Naive thymus-derived CD8-positive, alpha-beta T cell (primary cell): Measurements from ENCODE around the gene DPEP1. TPM values are rescaled to one million over a fixed set of nuclear protein-coding genes. Genes with fewer than 3 reads are reported as not detected.
"Not testable (repeated sequence)": the region's sequence is repeated elsewhere in the genome, so short reads cannot be mapped to it uniquely, and the experiment has no call there.

Experiments used
- ATAC-seq, 2 donors: fragments of 150-1000 bp; cut with Tn5 transposase in 1 of 2; sonication (Bioruptor Pico), chemical (Tn5 transposase) in 1 of 2; 1 replicate in 1 of 2; 2 replicates in 1 of 2; pipeline ENCODE4 v1.10.0; 2021; ENCODE audit warnings: mild to moderate bottlenecking in 2 of 2, moderate library complexity in 2 of 2
- POLR2A ChIA-PET: fragments of 350-600 bp; sonication (Branson Sonifier 250); formaldehyde crosslinking; loops from one replicate; lab custom pipeline; 2021; ENCODE audit warnings: antibody characterized with exemption; lab: Charles Lee
- DNase-seq, 10 donors: peaks; one replicate each; pipeline versions ENCODE4 v3.0.0 to v3.0.0-alpha.2; 2020 to 2022
- H3K27ac Mint-ChIP-seq, 10 donors: one replicate each; pipeline ENCODE4 v1.8.0; 2020 to 2022; ENCODE audit warnings: mild to moderate bottlenecking in 10 of 10, mixed read lengths in 10 of 10, moderate library complexity in 4 of 10, inconsistent platforms in 1 of 10
- H3K27me3 Mint-ChIP-seq, 5 donors: one replicate each; pipeline ENCODE4 v1.8.0; 2021 to 2022; ENCODE audit warnings: mixed read lengths in 5 of 5
- H3K36me3 Mint-ChIP-seq, 3 donors: one replicate each; pipeline ENCODE4 v1.8.0; 2020 to 2022; ENCODE audit warnings: mixed read lengths in 3 of 3, mild to moderate bottlenecking in 2 of 3, inconsistent platforms in 1 of 3
- H3K4me1 Mint-ChIP-seq, 4 donors: one replicate each; pipeline ENCODE4 v1.8.0; 2021 to 2022; ENCODE audit warnings: mixed read lengths in 4 of 4
- H3K4me3 Mint-ChIP-seq, 10 donors: one replicate each; pipeline ENCODE4 v1.8.0; 2020 to 2022; ENCODE audit warnings: mild to moderate bottlenecking in 10 of 10, mixed read lengths in 10 of 10, moderate library complexity in 6 of 10, inconsistent platforms in 1 of 10
- H3K9me3 Mint-ChIP-seq, 9 donors: one replicate each; pipeline ENCODE4 v1.8.0; 2020 to 2022; ENCODE audit warnings: mixed read lengths in 9 of 9, mild to moderate bottlenecking in 3 of 9, inconsistent platforms in 1 of 9, moderate library complexity in 1 of 9
- polyA plus RNA-seq, 3 donors: library from polyadenylated mRNA; unstranded; fragments of 300-500 nt; fragmentation: Illumina TruSeq; gene quantifications; one replicate each; pipeline ENCODE4 v1.2.3, GENCODE V29; 2021
- total RNA-seq, 8 experiments: library from RNA in 2 of 8; stranded (reverse) in 2 of 8; gene quantifications; one replicate each; pipeline ENCODE4 v1.2.3 and lab custom pipeline; 2021 to 2026

Gene DPEP1
- total and polyA plus RNA-seq, 5 experiments from 2014 or later: not detected

DNA sequence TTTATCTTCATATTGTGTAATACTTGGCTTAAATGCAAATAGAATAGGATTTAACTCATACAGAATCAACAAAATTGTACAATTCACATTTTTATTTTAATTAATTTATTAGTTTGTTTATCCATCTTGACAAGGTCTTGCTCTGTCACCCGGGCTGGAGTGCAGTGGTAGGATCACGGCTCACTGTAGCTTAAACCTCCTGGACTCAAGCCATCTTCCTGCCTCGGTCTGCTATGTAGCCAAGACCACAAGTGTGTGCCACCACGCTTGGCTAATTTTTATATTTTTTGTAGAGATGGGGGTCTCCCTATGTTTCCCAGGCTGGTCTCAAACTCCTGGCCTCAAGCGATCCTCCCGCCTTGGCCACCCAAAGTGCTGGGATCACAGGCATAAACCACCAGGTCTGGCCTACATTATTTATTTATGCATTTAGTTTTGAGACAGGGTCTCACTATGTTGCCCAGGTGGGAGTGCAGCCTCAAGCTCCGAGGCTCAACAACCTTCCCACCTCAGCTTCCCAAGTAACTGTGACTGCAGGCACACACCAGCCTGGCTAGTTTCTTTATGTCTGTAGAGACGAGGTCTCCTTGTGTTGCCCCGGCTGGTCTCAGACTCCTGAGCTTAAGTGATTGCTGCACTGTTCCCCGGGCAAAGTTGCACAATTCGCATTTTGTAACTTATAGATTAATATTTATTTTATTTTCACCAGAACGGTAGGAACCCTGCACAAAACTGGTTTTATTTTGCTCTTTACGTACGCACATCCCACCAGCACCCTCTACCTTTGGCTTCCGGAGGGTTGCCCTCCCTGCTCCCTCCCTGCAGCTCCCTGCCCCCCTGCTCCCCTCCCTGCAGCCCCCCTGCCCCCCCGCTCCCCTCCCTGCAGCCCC is 4.9 kb downstream of the DPEP1 start:
- peaks cover under 1 to 6% (median 4%) of the 10 kb centered on the region in 5 donors for H3K27me3 Mint-ChIP-seq
- no peaks in the 10 kb centered on the region for H3K36me3 Mint-ChIP-seq
- H3K27ac Mint-ChIP-seq: no peak overlapping the region
- peaks cover 0 to 2% (median 0%) of the 10 kb centered on the region in 9 donors for H3K9me3 Mint-ChIP-seq
- ATAC-seq: no peak
- POLR2A ChIA-PET: no interaction called here
- peaks cover 10 to 20% (median 15%) of the 10 kb centered on the region in 4 donors for H3K4me1 Mint-ChIP-seq
- H3K4me3 Mint-ChIP-seq: no peak overlapping the region
- no peak for DNase-seq

DNA sequence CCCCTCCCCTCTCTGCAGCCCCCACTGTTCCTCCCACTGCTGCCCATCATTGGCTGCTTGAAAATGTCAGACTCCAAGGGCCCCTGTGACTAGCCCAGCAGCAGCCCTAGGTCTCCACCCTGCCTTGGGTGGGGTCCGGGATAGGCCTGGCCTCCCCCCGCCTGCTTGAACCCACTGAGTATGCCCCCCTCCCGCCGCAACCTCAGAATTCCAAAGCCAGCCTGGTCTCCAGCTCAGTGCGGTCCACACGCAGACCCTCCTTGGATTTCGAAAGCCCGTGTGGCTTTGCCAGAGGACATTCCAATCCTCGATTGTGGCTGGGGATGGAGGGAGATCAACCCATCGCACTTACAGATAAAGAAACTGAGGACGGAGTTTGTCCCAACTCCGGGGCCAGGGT is 6.4 kb downstream of the DPEP1 start:
- peaks cover 6 to 20% (median 13%) of the 10 kb centered on the region in 5 donors for H3K27me3 Mint-ChIP-seq
- DNase-seq: no peak
- peaks cover 10 to 20% (median 16%) of the 10 kb centered on the region in 4 donors for H3K4me1 Mint-ChIP-seq
- H3K4me3 Mint-ChIP-seq: no peak overlapping the region
- POLR2A ChIA-PET: no interaction called here
- peaks cover 0 to under 1% (median 0%) of the 10 kb centered on the region in 9 donors for H3K9me3 Mint-ChIP-seq
- H3K27ac Mint-ChIP-seq: no peak overlapping the region
- ATAC-seq: no peak
- H3K36me3 Mint-ChIP-seq: no peaks in the 10 kb centered on the region

DNA sequence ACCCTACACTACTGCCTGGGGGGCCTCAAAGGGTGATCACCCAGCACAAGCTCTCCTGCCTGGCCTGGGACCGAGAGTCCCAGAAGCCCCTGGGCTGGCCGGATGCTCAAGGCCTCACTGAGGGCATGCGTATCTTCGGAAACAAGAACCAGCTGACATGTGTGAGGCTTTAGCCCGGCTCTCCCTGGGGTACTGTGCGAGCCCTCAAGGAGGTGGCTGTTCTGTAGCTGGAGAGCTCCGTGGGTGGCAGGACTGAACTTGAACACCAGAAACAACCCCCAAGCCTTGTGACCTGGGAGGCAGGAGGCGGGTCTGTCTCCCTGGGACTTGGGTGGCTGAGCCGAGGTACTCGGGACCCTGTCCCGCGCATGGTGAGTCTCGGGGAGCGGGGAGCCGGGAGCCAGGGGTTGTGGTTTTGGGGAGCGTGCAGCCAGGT is 7.0 kb downstream of the DPEP1 start:
- DNase-seq (no peak), ATAC-seq (no peak)
- peaks cover 6 to 26% (median 15%) of the 10 kb centered on the region in 5 donors for H3K27me3 Mint-ChIP-seq
- no peaks in the 10 kb centered on the region for H3K36me3 Mint-ChIP-seq
- H3K27ac Mint-ChIP-seq: no peak overlapping the region
- H3K9me3 Mint-ChIP-seq: no peaks in the 10 kb centered on the region
- POLR2A ChIA-PET: no interaction called here
- no peak overlapping the region for H3K4me3 Mint-ChIP-seq
- peaks cover 10 to 21% (median 16%) of the 10 kb centered on the region in 4 donors for H3K4me1 Mint-ChIP-seq

DNA sequence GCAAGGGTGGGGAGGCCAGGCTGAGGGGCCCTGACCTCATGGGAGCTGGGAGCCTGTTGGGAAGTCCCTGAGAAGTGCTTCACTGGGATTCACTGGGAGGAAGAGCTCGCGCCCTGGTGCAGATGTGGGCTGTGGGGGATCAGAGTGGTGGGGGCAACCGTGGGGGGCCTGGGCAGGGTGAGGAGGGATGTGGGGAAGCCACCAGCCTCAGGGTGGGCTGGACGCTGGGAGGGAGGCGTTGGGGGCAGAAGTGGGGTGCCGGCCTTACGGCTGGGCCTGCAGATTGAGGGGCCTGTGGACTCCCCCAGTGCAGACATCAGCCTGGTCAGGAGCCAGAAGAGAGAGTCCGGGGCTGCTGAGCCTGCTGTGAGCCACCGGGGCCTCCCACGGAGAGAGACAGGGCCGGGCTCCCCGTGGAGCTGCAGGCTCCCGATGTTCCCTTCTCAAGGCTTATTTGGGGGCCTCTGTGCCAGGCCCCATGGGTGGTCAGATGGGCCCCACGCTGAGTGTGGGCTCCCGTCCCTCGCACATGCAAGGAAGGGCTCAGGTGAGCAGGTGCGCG is 7.8 kb downstream of the DPEP1 start:
- DNase-seq (no peak), ATAC-seq (no peak)
- POLR2A ChIA-PET: no interaction called here
- H3K4me1 Mint-ChIP-seq: peaks cover 10 to 19% (median 13%) of the 10 kb centered on the region in 4 donors
- H3K27me3 Mint-ChIP-seq: peaks cover 6 to 30% (median 16%) of the 10 kb centered on the region in 5 donors
- H3K4me3 Mint-ChIP-seq: no peak overlapping the region
- no peaks in the 10 kb centered on the region for H3K9me3 Mint-ChIP-seq
- no peaks in the 10 kb centered on the region for H3K36me3 Mint-ChIP-seq
- no peak overlapping the region for H3K27ac Mint-ChIP-seq

DNA sequence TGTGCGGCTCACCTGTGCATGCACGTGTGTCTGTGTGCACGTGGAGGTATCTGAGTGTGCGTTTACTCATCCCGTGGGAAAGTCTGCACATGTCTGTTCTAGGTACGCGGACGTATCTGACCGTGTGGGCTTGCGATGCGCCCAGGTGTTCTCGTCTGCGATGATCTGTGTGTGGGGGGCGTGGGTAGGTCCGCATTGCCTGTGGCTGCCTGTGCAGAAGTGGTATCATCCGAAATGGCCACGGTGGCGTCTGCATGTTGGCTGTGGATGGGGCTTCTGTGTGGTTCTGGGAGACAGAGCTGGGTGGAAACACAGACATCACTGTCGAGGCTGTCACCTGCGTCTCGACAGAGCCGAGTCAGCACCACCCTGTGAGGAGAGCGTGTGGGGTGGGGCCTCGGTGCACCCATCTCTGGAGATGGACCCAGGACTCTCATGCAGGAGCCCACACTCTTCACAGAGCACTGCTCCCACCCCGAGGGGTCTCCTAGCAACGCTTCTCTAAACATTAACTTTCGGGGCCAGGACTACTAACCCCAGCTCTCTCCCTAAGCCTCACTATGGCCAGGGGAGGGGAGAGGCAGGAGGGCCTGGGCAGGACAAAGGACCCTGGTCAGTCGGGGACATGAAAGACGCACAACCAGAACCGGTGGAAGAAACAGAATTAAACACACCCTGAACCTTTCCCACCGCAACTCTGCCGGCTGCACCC is 8.4 kb downstream of the DPEP1 start:
- no peak for ATAC-seq
- Mint-ChIP-seq H3K27me3 (peaks cover 6 to 30% (median 16%) of the 10 kb centered on the region in 5 donors), H3K36me3 (no peaks in the 10 kb centered on the region), H3K4me1 (peaks cover 5 to 13% (median 7%) of the 10 kb centered on the region in 4 donors), H3K27ac (peak overlapping the region in 1 of 10 donors; percentile 53), H3K4me3 (no peak overlapping the region), H3K9me3 (no peaks in the 10 kb centered on the region)
- POLR2A ChIA-PET: no interaction called here
- DNase-seq: no peak

DNA sequence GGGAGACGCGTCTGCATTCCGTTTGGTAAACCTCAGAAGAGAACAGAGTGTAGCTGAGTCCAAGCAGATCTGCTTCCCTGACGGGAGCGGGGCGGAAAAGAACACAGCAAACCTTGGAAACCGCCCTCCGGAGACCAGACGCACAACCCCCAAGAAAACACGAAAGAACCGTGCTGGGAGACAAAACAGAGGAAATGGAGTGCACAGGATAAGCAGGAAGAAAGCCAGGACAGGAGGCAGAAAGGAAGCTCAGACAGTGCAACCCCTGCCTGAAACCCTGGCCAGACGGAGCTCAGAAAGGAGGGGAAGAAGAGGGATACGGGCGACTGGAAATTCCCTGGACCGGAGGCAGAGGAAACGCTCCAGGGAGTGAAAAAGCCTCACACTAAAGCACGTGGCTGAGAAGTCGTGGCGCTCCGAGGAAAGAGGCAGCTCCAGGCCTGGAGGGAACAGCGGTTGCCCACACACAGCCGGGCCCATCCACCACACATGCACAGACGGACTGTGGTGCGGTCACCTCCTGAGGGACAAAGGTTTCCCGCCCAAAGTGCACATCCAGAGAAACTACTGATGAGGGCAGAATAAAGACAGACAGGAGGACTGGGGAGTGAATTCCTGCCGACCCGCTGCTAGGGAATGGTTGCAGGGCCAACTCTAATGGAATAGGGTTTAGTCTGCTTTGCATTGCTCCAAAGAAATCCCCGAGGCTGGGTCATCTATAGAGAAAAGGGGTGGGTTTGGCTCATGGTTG is 10.2 kb downstream of the DPEP1 start:
- Mint-ChIP-seq H3K4me1 (peaks cover 0 to 6% (median 2%) of the 10 kb centered on the region in 4 donors), H3K36me3 (no peaks in the 10 kb centered on the region), H3K9me3 (no peaks in the 10 kb centered on the region), H3K27ac (peak overlapping the region in 1 of 10 donors; percentile 3), H3K27me3 (peaks cover 6 to 30% (median 16%) of the 10 kb centered on the region in 5 donors), H3K4me3 (no peak overlapping the region)
- DNase-seq (no peak), ATAC-seq (no peak)
- POLR2A ChIA-PET: no interaction called here

DNA sequence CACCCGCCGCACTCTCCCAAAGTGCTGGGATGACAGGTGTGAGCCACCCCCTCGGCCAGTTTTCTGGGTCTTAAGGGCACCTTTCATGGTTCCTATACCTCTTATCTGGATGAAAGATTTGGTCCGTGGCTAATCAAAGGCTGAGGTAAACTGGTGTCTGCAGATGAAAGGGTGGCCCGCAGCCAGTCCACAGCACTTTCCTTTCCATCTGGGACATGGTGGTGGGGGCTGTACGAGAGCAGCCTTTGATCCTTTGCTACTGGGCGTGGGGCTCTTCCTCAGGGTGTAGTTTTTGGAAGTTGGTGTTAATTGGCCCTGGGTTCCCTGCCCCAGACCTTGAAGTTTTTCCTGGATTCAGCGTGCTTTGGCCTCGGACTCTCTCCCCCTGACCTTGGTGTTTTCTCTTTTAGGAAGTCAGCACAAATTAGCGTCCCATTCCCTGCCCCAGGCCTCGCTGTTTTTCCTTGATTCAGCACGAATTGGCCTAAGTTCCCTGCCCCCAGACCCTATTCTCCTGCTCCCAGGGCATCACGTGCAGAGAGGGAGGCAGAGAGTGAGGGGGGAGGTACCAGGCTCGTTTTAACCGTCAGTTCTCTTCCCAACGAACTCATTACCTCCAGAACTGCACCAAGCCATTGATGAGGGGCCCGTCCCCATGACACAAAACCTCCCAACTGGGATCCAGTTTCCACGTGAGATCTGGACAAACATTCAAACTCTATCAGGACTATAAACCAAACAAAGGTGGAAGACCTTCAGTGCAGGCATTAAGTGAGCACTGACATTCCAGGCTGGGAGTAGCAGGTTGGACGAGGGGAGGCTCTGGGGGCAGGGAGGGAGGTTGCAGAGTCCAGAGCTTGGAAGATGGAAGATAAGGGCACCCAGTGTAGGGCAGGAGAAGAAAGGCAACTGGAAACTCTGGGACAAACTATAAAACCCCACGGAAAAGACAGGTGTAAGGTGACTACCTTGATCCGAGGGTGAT is 11.6 kb downstream of the DPEP1 start:
- DNase-seq (no peak), ATAC-seq (no peak)
- Mint-ChIP-seq H3K27me3 (peaks cover 6 to 30% (median 16%) of the 10 kb centered on the region in 5 donors), H3K4me3 (no peak overlapping the region), H3K9me3 (no peaks in the 10 kb centered on the region), H3K36me3 (no peaks in the 10 kb centered on the region), H3K27ac (no peak overlapping the region), H3K4me1 (peaks cover 0 to 4% (median 2%) of the 10 kb centered on the region in 4 donors)
- POLR2A ChIA-PET: no interaction called here

DNA sequence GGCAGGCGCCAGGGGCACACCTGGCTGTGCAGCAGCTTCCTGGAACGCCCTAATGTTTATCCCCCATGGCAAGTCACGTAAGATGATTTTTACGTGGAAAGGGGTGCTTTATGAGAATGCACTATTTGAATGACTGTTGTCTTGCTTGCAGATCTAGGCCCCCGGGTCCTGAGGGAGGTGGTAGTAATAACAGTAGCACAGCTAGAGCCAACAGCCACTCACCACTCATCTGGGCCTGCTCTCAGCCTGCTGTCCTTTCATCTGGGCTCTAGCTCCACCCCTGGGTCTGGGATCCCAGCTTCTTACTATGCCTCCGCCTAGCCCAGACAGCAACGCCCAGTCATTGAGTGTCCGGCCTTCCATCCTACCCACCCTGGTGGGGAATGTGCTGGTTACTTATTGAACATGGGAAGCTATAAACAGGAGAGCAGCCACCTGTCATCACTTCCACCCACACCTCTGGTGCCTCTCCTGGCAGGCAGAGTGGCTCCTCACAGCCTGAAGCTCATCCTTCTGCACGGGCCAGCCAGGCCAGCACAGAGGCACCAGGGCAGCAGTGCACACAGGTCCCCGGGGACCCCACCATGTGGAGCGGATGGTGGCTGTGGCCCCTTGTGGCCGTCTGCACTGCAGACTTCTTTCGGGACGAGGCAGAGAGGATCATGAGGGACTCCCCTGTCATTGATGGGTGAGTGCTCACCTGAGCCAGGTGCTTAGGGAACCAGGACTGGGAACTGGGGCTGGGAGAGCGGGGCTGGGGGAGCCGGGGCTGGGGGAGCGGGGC is 16.6 kb downstream of the DPEP1 start:
- Mint-ChIP-seq H3K27ac (peak overlapping the region in 1 of 10 donors; percentile 34), H3K36me3 (no peaks in the 10 kb centered on the region), H3K4me1 (no peaks in the 10 kb centered on the region), H3K4me3 (no peak overlapping the region), H3K9me3 (no peaks in the 10 kb centered on the region), H3K27me3 (peaks cover 0 to 9% (median 3%) of the 10 kb centered on the region in 5 donors)
- DNase-seq (no peak), ATAC-seq (no peak)
- POLR2A ChIA-PET: no interaction called here

DNA sequence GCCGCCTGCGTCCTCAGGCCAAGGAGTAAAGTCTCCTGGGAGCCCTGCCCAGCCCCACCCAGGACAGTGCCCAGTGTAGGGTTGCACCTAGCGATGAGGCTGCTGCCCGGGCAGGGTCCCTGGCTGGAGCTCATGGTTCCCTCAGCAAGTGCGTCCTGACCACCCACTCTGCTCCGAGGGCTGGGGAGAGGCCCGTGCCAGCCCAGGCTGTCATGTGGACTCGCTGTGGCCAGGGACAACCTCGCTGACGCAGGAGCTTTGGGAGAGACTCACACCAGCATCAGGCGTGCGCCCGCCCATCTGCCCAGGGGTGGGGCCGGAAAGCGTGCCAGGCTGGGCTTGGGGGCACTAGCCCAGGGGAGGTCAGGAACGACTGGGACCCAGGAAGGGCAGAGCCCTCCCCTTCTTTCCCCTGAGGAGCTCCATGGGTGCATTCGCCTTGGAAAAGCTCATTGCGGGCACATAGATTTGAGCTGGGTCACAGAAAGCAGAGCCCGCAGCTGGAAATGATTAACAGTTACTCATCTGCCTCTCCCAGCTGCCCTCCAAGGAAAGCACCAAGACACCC is 19.7 kb downstream of the DPEP1 start:
- POLR2A ChIA-PET: no interaction called here
- DNase-seq (no peak), ATAC-seq (no peak)
- Mint-ChIP-seq H3K9me3 (no peaks in the 10 kb centered on the region), H3K27me3 (peaks cover 0 to 10% (median 0%) of the 10 kb centered on the region in 5 donors), H3K36me3 (no peaks in the 10 kb centered on the region), H3K4me1 (no peaks in the 10 kb centered on the region), H3K27ac (peak overlapping the region in 1 of 10 donors; percentile 79), H3K4me3 (no peak overlapping the region)

DNA sequence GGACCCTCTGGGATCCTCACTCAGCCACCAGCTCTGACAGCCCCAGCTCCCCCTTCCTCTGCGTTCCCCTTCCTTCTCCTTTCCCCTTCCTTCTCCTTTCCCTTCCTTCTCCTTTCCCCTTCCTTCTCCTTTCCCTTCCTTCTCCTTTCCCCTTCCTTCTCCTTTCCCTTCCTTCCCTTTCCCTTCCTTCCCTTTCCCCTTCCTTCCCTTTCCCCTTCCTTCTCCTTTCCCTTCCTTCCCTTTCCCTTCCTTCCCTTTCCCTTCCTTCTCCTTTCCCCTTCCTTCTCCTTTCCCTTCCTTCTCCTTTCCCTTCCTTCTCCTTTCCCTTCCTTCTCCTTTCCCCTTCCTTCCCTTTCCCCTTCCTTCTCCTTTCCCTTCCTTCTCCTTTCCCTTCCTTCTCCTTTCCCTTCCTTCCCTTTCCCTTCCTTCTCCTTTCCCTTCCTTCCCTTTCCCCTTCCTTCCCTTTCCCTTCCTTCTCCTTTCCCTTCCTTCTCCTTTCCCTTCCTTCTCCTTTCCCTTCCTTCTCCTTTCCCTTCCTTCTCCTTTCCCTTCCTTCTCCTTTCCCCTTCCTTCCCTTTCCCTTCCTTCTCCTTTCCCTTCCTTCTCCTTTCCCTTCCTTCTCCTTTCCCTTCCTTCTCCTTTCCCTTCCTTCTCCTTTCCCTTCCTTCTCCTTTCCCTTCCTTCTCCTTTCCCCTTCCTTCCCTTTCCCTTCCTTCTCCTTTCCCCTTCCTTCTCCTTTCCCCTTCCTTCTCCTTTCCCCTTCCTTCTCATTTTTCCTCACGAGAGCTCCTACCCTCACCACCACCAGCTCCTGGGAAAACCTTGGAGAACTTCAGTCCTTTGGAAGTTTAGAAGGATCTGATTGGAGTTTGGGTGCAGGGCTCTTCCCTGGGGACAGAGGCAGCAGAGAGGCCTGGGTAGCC is 21.3 kb downstream of the DPEP1 start:
- ATAC-seq: not testable (repeated sequence)
- POLR2A ChIA-PET: interaction anchor here (0.6 kb wide), 1 partner anchor 18 kb away, joined by 3 read pairs; no protein-coding TSS in a partner anchor

More for the DNA sequence above, 21.3 kb downstream of the DPEP1 start:
- not testable (repeated sequence) for H3K36me3 Mint-ChIP-seq, H3K9me3 Mint-ChIP-seq, H3K27ac Mint-ChIP-seq, H3K4me1 Mint-ChIP-seq, H3K4me3 Mint-ChIP-seq, DNase-seq
- peaks cover 0 to 10% (median 0%) of the 10 kb centered on the region in 5 donors for H3K27me3 Mint-ChIP-seq
